Activated naive CD8-positive, alpha-beta T cell treated with anti-CD3 and anti-CD28 coated beads, Interleukin-2, amount 50 U/mL, for 24 hours (primary cell): Measurements from ENCODE around the gene ADD2.

Source experiments
- ATAC-seq: fragments of 150-1000 bp; cut with Tn5 transposase; one replicate; pipeline ENCODE4 v1.10.0; 2021
- DNase-seq: peaks from one replicate; pipeline ENCODE4 v3.0.0; 2021
- H3K27ac Mint-ChIP-seq: one replicate; pipeline ENCODE4 v1.8.0; 2021; ENCODE audit warnings: mild to moderate bottlenecking, mixed read lengths
- H3K27me3 Mint-ChIP-seq: one replicate; pipeline ENCODE4 v1.8.0; 2021; ENCODE audit warnings: mixed read lengths
- H3K36me3 Mint-ChIP-seq: one replicate; pipeline ENCODE4 v1.8.0; 2021; ENCODE audit warnings: low read depth, mixed read lengths
- H3K4me1 Mint-ChIP-seq: one replicate; pipeline ENCODE4 v1.8.0; 2021; ENCODE audit warnings: mixed read lengths
- H3K4me3 Mint-ChIP-seq: one replicate; pipeline ENCODE4 v1.8.0; 2021; ENCODE audit warnings: mild to moderate bottlenecking, moderate library complexity, mixed read lengths
- H3K9me3 Mint-ChIP-seq: one replicate; pipeline ENCODE4 v1.8.0; 2021; ENCODE audit warnings: mixed read lengths

ADD2 gene

DNA sequence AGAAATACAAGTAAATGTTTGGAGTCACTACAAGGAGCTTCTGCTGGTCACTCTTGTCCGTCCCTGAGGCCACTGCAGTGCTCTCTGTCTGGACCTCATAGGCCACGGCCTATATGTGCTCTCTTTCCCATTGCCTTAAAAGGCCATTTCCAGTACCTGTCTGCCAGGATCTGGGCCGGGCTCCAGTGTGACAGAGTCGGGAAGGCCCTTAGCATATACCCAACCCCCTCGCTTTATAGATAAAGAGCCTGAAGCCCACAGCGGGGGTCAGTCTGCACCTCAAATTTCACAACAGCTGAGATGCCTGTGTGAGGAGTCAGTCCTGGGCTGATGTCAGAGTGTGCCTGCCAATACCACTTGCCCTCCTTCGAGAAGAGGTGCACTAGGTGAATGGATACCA is 39.9 kb downstream of the ADD2 start:
- H3K4me1 Mint-ChIP-seq = no peaks in the 10 kb centered on the region
- no peak for DNase-seq

DNA sequence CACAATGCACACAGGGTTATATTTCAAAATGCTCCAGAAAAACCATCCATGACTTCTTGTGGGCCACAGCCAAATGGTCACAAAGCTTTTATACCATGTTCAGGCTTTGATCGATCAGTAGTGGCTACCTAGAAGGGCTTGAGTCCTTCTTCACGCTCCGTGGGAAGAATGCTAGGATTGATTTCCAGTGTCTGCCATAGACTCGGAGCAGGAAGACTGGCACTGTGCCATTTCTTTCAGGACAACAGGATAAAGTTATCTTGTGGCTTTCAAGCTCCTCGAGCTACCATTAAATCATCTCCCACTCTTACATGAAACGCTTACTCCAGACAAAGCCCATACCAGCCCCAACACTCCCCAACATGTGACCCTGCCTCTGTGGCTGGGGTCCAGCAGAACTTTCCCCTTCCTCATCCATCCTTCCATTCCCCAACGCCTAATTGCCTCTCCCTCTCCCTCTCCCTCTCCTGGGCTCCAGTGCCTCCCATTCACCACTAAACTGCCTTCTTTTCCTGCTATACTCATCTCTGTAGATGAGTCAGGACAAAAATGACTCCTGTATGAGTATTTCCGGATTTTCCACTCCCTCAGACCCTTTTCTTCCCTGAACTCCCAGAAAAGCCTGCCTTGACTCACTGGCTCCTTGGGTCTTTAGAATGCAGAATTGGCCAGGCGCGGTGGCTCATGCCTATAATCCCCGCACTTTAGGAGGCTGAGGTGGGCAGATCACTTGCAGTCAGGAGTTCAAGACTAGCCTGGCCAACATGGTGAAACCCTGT is 40.9 kb downstream of the ADD2 start:
- no peaks in the 10 kb centered on the region for H3K9me3 Mint-ChIP-seq
- H3K4me1 Mint-ChIP-seq = no peaks in the 10 kb centered on the region
- H3K27ac Mint-ChIP-seq = no peak overlapping the region
- no peaks in the 10 kb centered on the region for H3K36me3 Mint-ChIP-seq
- no peaks in the 10 kb centered on the region for H3K27me3 Mint-ChIP-seq
- ATAC-seq (no peak), DNase-seq (no peak)
- H3K4me3 Mint-ChIP-seq = no peak overlapping the region

More for the DNA sequence above, 39.9 kb downstream of the ADD2 start:
- Mint-ChIP-seq H3K36me3 (no peaks in the 10 kb centered on the region), H3K4me3 (no peak overlapping the region), H3K9me3 (no peaks in the 10 kb centered on the region), H3K27ac (no peak overlapping the region), H3K27me3 (peaks cover 4% of the 10 kb centered on the region)
- no peak for ATAC-seq

DNA sequence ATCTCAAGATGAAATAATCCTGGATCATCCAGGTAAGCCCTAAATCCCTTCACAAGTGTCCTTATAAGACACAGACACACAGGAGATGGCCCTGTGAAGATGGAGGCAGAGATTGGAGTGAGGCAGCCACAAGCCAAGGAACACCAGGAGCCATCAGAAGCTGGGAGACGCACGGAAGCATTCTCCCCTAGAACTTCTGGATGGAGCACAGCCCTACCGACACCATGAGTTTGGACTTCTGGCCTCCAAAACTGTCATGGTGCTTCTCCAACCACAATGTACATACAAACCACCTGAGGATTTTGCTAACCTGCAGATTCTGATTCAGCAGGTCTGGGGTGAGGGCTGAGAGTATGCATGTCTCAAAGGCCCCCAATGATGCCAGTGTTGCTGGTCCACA is 42.5 kb downstream of the ADD2 start:
- Mint-ChIP-seq H3K27me3 (no peaks in the 10 kb centered on the region), H3K4me1 (no peaks in the 10 kb centered on the region), H3K4me3 (no peak overlapping the region), H3K27ac (no peak overlapping the region), H3K9me3 (no peaks in the 10 kb centered on the region), H3K36me3 (no peaks in the 10 kb centered on the region)
- no peak for DNase-seq
- ATAC-seq = no peak

DNA sequence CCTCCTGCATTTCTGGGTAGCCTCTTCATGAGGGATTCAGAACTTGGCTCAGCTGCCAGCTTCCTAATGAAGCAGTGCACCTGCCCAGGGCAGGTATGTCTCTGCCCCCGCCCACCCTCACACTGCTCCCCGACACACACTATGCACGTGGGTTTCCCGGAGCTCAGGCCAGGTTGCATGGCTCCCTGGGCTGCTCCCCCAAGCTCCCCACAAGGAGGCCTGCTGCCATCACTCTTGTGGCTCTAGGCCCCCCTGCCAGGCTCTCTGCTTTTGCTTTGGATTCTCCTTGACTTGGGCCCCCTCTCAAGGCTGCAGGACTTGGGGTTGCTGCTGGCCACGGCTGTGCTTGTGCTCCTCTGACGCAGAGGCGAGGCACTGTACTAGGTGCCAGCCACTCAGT is 43.6 kb downstream of the ADD2 start:
- DNase-seq = no peak
- Mint-ChIP-seq H3K4me3 (no peak overlapping the region), H3K27ac (no peak overlapping the region), H3K27me3 (no peaks in the 10 kb centered on the region), H3K9me3 (no peaks in the 10 kb centered on the region), H3K4me1 (no peaks in the 10 kb centered on the region), H3K36me3 (no peaks in the 10 kb centered on the region)
- ATAC-seq = no peak

DNA sequence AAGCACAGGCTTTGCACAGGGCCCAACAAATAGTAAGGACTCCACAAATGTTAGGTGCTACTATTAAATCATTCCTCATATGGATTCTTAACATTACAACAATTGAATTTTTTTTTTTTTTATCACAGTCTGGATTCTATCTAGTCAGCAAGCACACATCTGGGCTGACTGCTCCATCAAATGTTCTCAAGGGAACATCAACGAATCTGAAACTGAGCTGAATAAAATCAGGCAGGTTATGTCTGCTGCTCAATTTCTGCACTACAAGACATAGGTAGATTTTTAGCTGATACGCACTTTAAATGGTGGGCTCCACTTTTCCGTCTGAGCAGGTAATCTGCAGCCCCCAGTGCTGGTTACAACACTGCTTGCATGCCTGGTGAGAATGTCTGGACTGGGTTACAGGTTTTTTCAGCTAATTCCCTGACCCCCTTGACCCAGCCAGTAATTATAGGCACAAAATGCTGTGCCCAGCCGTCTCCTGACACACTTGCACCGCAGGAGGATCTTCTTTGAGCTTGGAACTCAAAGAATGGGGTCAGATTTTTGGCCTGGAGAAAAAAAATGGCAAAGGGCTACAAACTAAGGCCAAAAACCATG is 44.6 kb downstream of the ADD2 start:
- Mint-ChIP-seq H3K27ac (no peak overlapping the region), H3K4me3 (no peak overlapping the region), H3K4me1 (no peaks in the 10 kb centered on the region), H3K27me3 (no peaks in the 10 kb centered on the region), H3K36me3 (no peaks in the 10 kb centered on the region), H3K9me3 (no peaks in the 10 kb centered on the region)
- ATAC-seq (no peak), DNase-seq (no peak)

DNA sequence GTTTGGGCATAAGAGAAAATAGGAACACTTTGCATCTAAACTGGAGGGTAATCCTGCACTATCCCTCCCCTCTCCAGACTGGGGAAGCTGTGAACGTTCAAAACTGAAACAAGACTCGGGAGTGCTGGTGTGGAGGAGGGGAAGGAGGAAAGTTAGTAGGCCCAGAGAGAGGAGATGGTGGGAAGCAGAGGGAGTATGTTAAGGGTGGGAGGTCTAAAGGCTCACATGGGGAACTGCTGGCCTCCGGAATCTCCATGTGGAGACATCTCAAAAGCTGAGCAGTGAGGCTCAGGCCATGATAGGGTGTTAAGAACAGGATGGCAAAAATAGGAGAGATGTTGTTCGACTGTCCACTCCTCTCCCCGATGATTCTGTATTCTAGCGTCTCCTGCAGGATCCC is 47.9 kb downstream of the ADD2 start:
- Mint-ChIP-seq H3K36me3 (no peaks in the 10 kb centered on the region), H3K4me1 (no peaks in the 10 kb centered on the region), H3K4me3 (no peak overlapping the region), H3K27ac (no peak overlapping the region), H3K27me3 (no peaks in the 10 kb centered on the region), H3K9me3 (no peaks in the 10 kb centered on the region)
- DNase-seq (no peak), ATAC-seq (no peak)

DNA sequence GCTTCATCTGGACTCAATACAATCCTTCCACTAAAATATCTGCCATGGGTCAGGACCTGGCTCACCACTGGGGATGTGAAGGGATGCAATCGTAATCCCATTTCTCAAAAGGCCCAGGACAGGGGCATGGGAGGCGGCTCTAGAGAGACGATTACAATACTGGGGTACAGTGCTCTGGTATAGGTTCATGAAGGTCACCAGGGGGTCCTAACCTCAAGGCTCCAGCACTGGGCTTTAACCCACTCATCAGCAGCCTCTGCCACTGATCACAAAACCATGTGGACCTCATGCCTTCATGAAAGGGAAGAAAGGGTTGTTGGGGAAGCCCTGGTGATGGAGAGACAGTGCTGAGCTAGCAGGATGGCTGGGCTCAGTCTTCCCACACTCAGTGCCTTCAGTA is 48.8 kb downstream of the ADD2 start:
- Mint-ChIP-seq H3K4me1 (no peaks in the 10 kb centered on the region), H3K27me3 (no peaks in the 10 kb centered on the region), H3K4me3 (no peak overlapping the region), H3K9me3 (no peaks in the 10 kb centered on the region), H3K27ac (no peak overlapping the region), H3K36me3 (no peaks in the 10 kb centered on the region)
- ATAC-seq (no peak), DNase-seq (no peak)

DNA sequence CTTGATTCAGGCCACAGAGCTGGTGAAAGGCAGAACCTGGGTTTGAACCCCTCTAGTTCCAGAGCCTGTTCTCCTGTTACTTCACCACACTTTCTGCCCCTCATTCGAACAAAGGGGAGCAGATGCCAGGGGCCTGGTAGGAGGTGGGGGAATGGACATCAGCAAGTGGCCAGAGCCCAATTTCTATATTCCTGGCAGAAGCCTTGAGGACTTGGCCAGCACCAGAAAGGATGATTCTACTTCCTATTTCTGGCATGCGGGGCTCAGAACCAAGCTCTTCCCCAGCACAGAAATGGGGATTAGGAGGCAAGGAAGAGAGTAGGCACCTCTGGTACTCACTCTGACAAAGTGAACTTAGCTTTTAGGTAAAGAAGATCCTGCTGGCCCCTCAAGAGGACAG is 49.3 kb downstream of the ADD2 start:
- no peak for ATAC-seq
- Mint-ChIP-seq H3K4me1 (no peaks in the 10 kb centered on the region), H3K27me3 (no peaks in the 10 kb centered on the region), H3K27ac (no peak overlapping the region), H3K4me3 (no peak overlapping the region), H3K36me3 (no peaks in the 10 kb centered on the region), H3K9me3 (no peaks in the 10 kb centered on the region)
- no peak for DNase-seq

DNA sequence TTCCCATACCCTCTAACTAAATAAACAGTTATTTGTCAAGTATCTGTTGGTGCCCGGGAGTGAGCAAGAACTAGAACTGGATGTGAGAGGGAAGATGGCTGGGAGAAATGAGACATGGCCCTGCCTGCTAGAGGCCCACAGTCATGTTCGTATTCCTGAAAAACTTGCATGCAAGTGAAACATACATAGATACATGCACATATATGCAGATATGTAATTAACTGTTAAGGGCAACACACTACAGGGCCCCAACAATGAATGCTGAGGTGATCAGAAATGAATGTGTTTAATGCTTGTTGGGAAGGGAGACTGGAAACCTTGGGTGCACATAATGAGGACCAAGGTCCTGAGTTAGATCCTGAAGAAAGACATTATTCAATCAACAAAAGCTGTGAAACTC is 49.8 kb downstream of the ADD2 start:
- ATAC-seq (no peak), DNase-seq (no peak)
- no peak overlapping the region for H3K27ac Mint-ChIP-seq
- no peak overlapping the region for H3K4me3 Mint-ChIP-seq
- no peaks in the 10 kb centered on the region for H3K27me3 Mint-ChIP-seq
- H3K36me3 Mint-ChIP-seq = no peaks in the 10 kb centered on the region
- no peaks in the 10 kb centered on the region for H3K9me3 Mint-ChIP-seq
- H3K4me1 Mint-ChIP-seq = no peaks in the 10 kb centered on the region

DNA sequence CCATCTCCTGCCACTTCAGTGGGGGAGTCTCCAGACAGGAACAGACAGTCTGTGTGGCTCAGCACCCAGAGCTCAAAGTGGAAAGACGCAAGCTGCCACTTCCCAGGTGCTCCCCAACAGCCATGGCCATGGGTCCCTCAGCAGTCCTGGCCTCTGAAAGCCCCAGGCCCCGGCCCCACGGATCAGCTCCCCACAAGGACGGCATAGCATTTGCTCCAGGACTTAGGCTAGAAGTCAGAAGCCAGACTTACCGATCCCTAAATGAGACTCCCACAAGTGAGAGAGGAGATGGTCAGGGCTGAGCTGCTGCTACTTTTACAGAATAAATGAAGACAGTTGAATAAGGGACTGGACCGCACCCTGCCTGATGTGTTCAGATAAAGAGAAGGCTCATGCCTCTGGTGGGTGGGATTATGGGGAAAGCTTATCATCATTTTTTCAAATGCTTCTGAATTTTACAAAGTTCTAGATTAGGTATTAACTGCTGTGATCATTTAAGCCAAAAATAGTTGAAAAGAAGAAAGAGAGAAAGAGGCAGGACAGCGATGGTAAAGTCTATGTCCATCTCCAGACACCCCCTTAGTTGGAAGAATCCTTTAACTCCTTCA is 50.5 kb downstream of the ADD2 start:
- DNase-seq = no peak
- no peak for ATAC-seq
- Mint-ChIP-seq H3K9me3 (no peaks in the 10 kb centered on the region), H3K27ac (no peak overlapping the region), H3K4me1 (no peaks in the 10 kb centered on the region), H3K4me3 (no peak overlapping the region), H3K36me3 (no peaks in the 10 kb centered on the region), H3K27me3 (no peaks in the 10 kb centered on the region)

DNA sequence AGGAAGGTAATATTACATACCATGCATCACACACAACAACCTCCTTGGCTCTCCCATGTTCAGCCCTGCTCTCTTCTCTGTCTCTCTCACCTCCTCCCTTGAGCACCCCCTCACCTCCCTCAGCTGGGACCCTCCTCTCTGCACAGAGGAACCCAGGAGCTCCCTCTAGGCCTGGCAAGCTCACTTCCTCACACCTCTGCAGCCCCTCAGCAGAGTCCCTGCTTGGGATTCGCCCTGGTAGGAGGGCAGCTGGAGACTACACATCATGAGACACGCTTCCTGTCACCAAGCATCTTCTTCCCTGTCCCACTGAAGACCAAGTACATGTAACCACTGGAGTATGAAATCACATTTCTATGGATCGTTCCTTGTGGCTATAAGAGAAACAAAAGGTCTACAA is 51.0 kb downstream of the ADD2 start:
- no peak overlapping the region for H3K4me3 Mint-ChIP-seq
- no peak overlapping the region for H3K27ac Mint-ChIP-seq
- DNase-seq (no peak), ATAC-seq (no peak)
- no peaks in the 10 kb centered on the region for H3K36me3 Mint-ChIP-seq
- no peaks in the 10 kb centered on the region for H3K4me1 Mint-ChIP-seq
- no peaks in the 10 kb centered on the region for H3K27me3 Mint-ChIP-seq
- no peaks in the 10 kb centered on the region for H3K9me3 Mint-ChIP-seq

DNA sequence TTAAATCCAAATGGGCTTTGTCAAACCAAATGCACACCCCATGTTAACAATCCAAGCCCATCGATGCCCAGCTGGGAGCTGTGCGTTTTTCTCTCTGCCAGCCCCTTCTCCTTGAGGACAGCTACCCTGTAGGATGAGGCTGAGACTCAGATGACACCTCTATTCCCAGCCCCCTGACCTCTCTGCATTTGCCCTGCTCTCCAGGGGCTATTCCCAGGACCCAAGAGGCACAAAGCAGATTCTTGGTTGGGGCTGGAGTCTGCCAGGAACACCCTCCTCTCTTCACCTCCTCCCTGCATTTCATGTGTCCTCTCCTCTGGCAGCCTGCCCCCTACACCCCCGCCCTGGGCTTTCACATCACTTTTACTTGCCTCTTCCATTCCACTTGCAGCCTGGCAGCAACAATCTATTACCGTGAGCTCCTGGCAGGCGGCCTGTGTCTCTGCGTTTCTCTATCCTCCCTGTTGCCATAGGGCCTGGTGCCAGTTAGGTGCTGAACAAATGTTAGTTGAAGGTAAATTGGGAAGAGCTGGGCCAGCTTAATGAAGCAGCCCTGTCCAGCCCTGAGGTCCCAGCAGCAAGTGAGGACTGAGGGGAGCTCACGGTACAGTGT is 51.8 kb downstream of the ADD2 start:
- Mint-ChIP-seq H3K27ac (no peak overlapping the region), H3K4me1 (no peaks in the 10 kb centered on the region)
- ATAC-seq = no peak

DNA sequence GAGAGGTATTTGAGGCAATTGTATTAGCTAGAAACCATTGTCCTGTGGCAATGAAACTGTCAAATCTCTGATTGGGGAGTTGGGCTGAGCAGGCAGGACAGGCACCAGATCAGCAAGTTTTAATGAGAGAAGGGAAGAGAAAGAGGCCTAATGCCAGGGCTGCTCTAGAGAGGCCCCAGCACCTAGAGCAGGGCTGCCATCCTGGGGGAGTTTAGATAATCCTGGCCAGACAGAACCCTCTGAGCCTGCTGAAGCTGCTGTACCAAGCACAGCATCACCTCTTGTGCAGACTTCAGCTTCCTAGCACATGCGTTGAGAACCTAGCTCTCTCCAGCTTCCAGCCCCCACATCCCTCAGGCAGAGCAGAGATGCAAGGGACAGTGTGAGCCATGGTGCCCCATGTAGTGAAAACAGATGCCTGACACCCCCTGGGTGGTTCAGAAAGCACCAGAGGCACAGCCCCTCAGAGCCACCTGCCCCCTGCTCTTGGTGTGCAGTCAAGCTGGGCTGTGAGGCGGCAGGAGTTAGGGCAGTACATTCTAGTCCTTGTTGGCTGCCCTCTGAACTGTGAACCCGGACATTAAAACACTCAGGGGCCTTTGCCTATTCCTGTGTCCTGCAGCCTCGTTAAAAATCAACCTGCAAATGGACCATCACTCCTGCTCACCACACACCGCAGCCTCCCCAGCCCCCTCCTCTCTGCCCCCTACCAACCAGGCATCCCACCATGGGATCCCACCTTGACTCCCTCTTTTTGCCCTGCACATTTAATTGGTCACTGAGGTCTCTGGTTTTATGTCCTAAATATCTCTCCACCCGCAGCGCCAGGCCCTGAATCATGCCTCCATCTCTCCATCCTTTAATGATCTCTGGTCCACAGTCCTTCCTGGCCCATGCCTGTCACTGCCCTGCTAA is 52.7 kb downstream of the ADD2 start:
- Mint-ChIP-seq H3K27me3 (no peaks in the 10 kb centered on the region), H3K27ac (no peak overlapping the region), H3K4me1 (no peaks in the 10 kb centered on the region), H3K4me3 (no peak overlapping the region), H3K36me3 (no peaks in the 10 kb centered on the region), H3K9me3 (no peaks in the 10 kb centered on the region)
- ATAC-seq (no peak), DNase-seq (no peak)

More for the DNA sequence above, 51.8 kb downstream of the ADD2 start:
- H3K27me3 Mint-ChIP-seq = no peaks in the 10 kb centered on the region
- no peak overlapping the region for H3K4me3 Mint-ChIP-seq
- H3K9me3 Mint-ChIP-seq = no peaks in the 10 kb centered on the region
- no peaks in the 10 kb centered on the region for H3K36me3 Mint-ChIP-seq
- DNase-seq = no peak

DNA sequence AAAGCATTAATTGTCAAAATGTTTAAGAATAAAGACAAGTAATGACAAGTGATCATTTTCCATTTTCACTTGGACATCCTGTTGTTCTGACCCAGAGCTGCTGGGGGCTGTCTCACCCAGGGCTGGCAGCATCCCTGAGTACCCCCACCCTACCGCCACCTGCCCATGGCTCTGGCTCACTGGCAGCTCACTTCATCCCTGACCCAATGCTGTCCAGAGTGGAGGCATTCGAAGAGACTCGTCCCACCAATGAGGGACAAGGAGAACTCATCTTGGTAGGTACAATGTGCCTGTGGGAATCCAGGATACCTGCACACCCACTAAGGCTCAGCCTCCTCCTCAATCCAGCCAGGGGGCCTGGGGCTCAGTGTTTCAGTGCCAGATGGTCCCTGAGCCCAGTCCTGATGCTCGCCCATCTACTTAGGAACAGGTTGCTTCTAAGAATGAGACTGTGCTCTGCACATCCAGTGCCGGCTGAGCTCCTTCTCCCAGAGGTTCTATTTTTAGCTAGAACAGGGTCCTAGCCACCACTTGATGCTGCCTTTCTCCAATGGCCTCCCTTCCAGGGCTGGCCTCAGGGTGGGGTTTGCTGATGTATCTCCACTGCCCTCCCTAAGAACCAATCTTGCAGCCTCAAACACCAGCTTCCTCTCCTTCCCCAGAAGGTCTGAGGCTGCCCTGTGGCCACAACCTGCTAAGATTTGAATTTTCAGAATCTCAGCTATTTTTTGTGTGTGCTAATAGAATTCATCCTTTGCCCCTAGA is 53.7 kb downstream of the ADD2 start:
- peaks cover 6% of the 10 kb centered on the region for H3K4me1 Mint-ChIP-seq
- no peak overlapping the region for H3K27ac Mint-ChIP-seq
- no peak overlapping the region for H3K4me3 Mint-ChIP-seq
- no peaks in the 10 kb centered on the region for H3K27me3 Mint-ChIP-seq
- DNase-seq (no peak), ATAC-seq (no peak)
- no peaks in the 10 kb centered on the region for H3K9me3 Mint-ChIP-seq
- no peaks in the 10 kb centered on the region for H3K36me3 Mint-ChIP-seq
